NCI-H526 treated with DMSO at 0.1 percent for 48 hours (cell line): Measurements from ENCODE around the gene BTG2.
"Not testable (repeated sequence)": the region's sequence is repeated elsewhere in the genome, so short reads cannot be mapped to it uniquely, and the experiment has no call there.

Source experiments
- DNase-seq: peaks from one replicate; lab custom pipeline; 2025; lab: John Stamatoyannopoulos, UW

BTG2 gene

DNA sequence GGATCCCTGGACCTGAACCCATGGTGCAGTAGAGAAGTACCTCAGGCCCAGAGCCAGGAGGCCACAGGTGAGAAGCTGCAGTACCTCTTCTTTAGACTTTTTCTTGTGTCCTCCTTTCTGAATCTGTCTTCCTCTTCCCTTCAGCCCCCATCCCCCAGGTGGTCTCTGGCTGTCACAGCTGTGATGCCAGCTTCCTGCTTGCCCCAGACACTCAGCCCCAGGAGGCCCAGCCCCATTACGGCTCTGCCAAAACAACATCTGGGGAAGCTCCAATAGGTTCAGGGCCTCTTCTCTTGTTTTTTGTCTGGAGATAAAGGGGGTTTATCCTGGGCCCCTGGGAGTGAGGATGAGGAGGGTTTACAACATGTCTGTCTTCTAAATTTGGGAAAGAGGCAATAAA lies 9.5 kb upstream of the BTG2 start:
- DNase-seq: no peak

DNA sequence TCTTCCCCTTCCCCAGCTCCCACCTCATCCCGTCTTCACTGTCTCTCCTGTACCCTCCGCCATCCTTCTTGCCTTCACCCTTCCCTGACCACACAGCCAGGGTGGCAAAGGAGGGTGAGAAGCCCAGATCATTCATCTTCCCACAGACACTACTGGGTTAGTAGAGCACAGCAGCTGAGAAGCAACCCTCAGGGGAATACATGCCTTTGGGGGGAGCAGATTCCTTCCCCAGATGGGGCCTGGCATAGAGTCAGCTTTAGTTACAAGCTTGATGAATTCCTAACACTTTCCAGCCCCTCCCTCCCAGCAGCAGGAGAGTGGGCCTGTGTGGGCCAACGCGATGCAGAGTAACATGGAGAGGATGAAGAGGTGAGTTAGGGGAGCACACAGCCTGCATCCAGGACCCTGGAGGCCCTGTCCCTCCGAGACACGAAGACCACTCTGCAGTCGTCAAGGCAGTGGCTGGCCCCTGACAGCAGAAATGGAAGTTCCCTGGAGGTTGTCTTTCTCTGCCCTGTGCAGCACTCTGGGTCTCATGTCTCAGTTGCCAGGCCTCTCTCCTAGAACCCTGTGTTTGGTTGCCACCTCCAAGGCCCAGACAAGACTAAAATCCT lies 8.8 kb upstream of the BTG2 start:
- DNase-seq: no peak

GRCh38 chr1:203299169-203299568 lies 6.2 kb upstream of the BTG2 start:
- no peak for DNase-seq

DNA sequence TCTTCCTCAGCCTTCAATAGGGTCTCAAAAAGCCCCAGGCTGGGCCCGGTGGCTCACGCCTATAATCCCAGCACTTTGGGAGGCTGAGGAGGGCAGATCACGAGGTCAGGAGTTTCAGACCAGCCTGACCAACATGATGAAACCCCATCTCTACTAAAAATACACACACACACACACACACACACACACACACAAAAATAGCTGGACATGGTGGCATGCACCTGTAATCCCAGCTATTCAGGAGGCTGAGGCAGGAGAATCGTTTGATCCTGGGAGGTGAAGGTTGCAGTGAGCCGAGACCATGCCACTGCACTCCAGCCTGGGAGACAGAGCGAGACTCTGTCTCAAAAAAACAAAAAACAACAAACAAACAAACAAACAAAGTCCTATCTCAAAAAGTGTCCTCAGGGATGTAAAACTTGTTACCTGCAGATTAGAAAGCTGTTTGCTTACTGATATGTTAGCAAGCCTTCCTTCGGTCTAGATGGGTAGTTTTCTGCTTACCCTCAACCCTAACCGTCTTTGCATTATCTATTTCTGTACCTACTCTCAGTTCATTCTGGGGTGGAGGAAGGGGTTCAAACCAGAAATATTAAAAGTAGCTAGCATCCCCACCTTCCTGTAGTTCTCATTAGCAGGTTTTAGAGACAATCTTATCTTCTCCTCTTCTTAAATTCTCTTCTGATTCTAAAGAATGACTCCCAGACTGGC lies 5.4 kb upstream of the BTG2 start:
- DNase-seq: not testable (repeated sequence)

DNA sequence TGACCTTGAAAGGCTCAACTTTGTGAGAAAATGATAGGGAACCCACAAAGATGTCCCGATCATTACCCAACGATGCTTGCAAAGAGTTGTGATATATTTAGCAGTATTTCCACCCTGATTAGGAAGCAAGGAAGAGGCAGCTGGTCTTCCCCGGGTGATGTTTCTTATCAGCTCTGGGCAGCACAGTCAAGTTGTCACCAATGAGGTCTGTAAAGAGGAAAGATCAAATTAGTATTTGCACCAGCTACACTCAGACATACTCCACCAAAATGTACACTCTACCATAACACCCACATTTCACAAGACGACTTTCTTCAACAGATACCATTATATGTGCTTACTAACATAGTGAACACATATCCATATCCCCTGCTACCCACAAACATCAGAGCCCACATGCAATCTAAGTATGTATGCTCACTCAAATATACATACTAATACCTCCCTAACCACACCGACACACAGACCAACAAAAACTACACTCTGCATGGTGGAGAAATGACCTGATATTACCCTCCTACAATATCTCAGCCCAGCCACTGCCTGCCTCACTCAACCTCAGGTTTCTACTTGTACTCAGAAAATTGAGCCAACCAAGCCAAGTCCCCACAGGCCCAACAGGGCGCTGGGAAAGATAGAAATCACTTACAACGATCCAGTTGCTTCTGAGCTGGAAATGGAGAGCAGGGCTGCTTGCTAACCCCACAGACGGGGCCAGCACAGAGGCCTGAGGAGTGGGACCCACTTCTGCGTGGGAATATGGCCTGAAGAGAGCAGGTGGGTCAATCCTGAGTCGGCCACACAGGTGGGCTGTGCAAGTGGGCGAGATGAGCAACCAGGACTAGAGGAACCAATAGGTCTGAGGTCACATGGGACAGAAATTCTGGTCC lies 4.6 kb upstream of the BTG2 start:
- no peak for DNase-seq

DNA sequence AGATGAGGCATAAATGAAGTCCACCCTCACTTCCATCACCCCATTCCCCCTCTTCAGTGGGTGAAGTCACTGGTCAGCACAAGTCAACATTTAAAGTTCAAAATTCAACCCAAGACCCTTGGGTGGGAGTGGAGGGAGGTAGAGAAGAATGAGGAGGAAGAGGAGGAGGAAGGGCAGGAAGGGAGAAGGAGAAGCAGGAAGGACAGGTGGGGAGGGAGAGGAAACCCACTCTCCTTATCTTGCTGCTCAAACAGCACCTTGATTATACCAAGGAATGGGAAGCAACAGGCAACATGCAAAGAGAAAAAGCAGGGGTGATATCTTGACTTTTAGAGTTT lies 4.0 kb upstream of the BTG2 start:
- no peak for DNase-seq

GRCh38 chr1:203302456-203302855 lies 2.9 kb upstream of the BTG2 start:
- DNase-seq: no peak

DNA sequence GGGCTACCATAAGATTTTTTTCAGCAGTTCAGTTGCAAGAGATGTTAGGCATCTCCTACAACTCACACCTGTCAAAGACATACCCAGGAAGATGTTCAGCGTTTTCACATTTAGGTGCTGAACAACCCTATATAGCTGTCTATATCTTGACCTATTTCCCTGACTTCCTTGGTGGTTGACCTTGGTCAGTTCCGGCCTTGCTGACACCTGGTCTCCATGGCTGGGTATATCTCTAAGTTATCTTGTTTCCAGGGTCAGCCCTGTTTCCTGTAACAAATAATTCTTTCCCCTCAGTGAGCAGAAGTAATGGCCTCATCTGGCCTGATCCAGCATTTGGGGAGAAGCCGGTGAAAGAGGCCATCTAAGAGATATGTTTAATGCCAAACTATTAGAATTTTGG lies 2.4 kb upstream of the BTG2 start:
- no peak for DNase-seq

GRCh38 chr1:203304391-203304918 lies 864 bp upstream of the BTG2 start:
- DNase-seq: no peak

GRCh38 chr1:203305809-203306088 lies 430 bp downstream of the BTG2 start:
- no peak for DNase-seq

GRCh38 chr1:203306089-203306964 lies 1.0 kb downstream of the BTG2 start:
- no peak for DNase-seq

- no peak for DNase-seq
These were observed 1.7 kb downstream of the BTG2 start for GRCh38 chr1:203306965-203307541.

GRCh38 chr1:203307641-203308126 lies 2.4 kb downstream of the BTG2 start:
- no peak for DNase-seq

DNA sequence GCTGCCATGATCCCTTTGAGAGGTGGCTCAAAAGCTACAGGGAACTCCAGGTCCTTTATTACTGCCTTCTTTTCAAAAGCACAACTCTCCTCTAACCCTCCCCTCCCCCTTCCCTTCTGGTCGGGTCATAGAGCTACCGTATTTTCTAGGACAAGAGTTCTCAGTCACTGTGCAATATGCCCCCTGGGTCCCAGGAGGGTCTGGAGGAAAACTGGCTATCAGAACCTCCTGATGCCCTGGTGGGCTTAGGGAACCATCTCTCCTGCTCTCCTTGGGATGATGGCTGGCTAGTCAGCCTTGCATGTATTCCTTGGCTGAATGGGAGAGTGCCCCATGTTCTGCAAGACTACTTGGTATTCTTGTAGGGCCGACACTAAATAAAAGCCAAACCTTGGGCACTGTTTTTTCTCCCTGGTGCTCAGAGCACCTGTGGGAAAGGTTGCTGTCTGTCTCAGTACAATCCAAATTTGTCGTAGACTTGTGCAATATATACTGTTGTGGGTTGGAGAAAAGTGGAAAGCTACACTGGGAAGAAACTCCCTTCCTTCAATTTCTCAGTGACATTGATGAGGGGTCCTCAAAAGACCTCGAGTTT lies 3.1 kb downstream of the BTG2 start:
- no peak for DNase-seq

DNA sequence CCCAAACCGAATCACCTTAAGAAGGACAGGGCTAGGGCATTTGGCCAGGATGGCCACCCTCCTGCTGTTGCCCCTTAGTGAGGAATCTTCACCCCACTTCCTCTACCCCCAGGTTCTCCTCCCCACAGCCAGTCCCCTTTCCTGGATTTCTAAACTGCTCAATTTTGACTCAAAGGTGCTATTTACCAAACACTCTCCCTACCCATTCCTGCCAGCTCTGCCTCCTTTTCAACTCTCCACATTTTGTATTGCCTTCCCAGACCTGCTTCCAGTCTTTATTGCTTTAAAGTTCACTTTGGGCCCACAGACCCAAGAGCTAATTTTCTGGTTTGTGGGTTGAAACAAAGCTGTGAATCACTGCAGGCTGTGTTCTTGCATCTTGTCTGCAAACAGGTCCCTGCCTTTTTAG lies 3.6 kb downstream of the BTG2 start:
- no peak for DNase-seq

DNA sequence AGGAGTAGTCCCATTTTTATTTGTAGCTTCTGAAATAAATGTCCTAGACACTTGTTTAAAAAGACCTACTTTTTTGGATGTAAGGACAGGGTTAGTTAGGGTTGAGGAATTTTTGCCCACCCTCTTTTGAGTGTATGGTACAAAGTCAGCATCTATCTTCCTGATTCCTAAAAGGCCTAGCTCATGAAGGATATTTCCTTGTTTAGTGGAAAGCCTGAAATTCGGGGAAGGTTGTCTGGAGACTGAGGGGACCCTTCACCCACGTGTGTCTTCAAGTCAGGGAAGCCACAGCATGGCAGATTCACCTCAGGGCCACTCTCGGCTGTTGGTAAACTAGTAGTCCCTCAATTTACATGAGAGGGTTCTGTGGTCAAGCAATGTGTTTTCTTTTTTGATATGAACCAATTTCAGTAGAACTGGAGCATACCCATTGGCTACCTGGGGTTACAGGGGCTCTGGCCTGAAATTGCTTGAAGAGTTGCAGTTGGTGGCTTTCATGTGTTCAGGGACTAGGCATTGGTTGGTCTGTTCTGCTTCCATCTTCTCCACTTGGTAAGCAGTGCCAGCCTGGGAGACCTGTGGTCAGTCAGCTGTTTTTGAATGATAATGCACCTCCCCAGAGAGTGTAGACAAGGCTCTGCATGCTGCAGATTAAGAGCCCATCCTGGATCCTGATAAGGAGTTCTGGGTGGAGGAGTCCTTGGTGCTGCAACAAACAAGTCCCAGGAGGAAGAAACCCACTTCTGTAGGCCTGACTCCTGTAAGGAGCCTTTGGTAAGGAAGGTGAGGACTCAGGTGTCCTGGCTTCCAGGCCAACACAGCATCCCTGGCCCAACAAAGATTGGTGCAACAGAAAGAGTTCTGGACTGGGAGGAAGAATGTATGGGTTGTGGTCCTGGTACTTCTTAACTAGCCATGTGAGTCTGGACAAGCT lies 6.3 kb downstream of the BTG2 start:
- DNase-seq: no peak

- not testable (repeated sequence) for DNase-seq
These were observed 8.9 kb downstream of the BTG2 start for GRCh38 chr1:203314025-203314759.

DNA sequence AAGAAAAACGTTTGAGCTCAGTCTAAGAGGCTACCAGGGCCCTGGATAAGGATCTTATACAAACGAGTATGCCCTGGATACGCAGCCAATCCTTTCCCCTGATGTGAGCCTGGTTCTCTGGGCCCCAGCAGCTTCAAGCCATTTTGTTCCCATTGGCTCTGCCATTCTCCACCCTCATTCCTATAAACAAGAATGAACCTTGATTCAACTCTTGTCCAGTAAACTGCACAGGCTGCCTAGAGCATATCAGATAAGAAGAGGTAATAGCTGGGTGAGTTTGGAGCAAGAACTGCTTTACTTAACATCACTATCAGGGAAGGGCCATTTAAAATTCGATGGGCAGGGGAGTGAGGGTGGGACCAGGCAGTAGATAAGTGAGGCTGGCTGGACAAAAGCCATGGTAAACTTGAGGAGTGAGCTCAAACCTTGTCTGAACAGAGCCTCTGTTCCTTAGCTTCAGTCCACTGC lies 11.3 kb downstream of the BTG2 start:
- no peak for DNase-seq
